Measurements from ENCODE around the gene RNF144A. TPM values are rescaled to one million over a fixed set of nuclear protein-coding genes. Genes with fewer than 3 reads are reported as not detected.

RNF144A gene
- total RNA-seq, 1 experiment from 2014 or later: 10.6 TPM

- Mint-ChIP-seq H3K4me3 (no peak overlapping the region), H3K9me3 (no peaks in the 10 kb centered on the region), H3K27me3 (ENCODE audit: low read depth) (peaks cover 19% of the 10 kb centered on the region), H3K36me3 (ENCODE audit: insufficient read depth in 1 of 3, low read depth in 3 of 3) (peaks cover 0 to 6% (median 3%) of the 10 kb centered on the region in 3 experiments; a peak in 5 of 7 replicates), H3K27ac (no peak overlapping the region), H3K4me1 (peaks cover 17 to 28% of the 10 kb centered on the region in 2 experiments)
- H3K14ac ChIP-seq (ENCODE audit: insufficient read depth, low read length): no peak overlapping the region
- DNase-seq: no peak
- no peak overlapping the region for H2AFZ ChIP-seq (ENCODE audit: low read length)
- no peak overlapping the region for H4K5ac ChIP-seq (ENCODE audit: insufficient read length, low read depth, low read length)
- no CpG with 5 or more reads among the region's 4 CpGs for WGBS (ENCODE audit: extremely low coverage, insufficient read length, low lambda C conversion rate)
- no peak overlapping the region for H4K8ac ChIP-seq (replicated peaks; ENCODE audit: insufficient read length, low read depth, low read length)
- H2BK120ac ChIP-seq (ENCODE audit: low read depth, low read length, poor library complexity, severe bottlenecking): no peak overlapping the region
- no peak overlapping the region for H2BK12ac ChIP-seq (ENCODE audit: insufficient read length, low read depth, low read length)
- no peak overlapping the region for H3K18ac ChIP-seq (ENCODE audit: insufficient read length, low read depth, low read length)
- H4K20me1 ChIP-seq (ENCODE audit: control insufficient read depth, insufficient read depth, insufficient read length): no peaks in the 10 kb centered on the region
- H3T11ph ChIP-seq (ENCODE audit: low read length): no peak overlapping the region
- H3K4me2 ChIP-seq (ENCODE audit: insufficient read depth, insufficient read length, low read length): no peak overlapping the region
- no peak overlapping the region for H2BK20ac ChIP-seq (ENCODE audit: low read depth, low read length, poor library complexity, severe bottlenecking)
- H3K4ac ChIP-seq (ENCODE audit: low read depth, low read length): no peak overlapping the region
- no peaks in the 10 kb centered on the region for H3K9me3 ChIP-seq (ENCODE audit: control insufficient read depth, low read depth, low read length)
- H3K56ac ChIP-seq (ENCODE audit: insufficient read length, low read depth, low read length): no peak overlapping the region
- H2BK15ac ChIP-seq (ENCODE audit: low read depth, low read length): no peak overlapping the region
- H3K23ac ChIP-seq (ENCODE audit: insufficient read length, low read depth, low read length): no peak overlapping the region
- no peak overlapping the region for H4K91ac ChIP-seq (ENCODE audit: insufficient read length, low read depth, low read length)
- no peak overlapping the region for H3K9ac ChIP-seq (ENCODE audit: extremely low read depth, insufficient read length, low read length)
- no peak overlapping the region for H3K27ac ChIP-seq (ENCODE audit: insufficient read length, low read depth, low read length)
- H3K79me1 ChIP-seq (ENCODE audit: insufficient read depth, low read depth, low read length, poor library complexity, severe bottlenecking): no peaks in the 10 kb centered on the region
- no peak overlapping the region for H2AK5ac ChIP-seq (ENCODE audit: insufficient read length, low read length)
- peaks cover 10% of the 10 kb centered on the region for H3K23me2 ChIP-seq (ENCODE audit: insufficient read length, low read depth, low read length, poor library complexity, severe bottlenecking)
- TF ChIP-seq, protein P1, sequence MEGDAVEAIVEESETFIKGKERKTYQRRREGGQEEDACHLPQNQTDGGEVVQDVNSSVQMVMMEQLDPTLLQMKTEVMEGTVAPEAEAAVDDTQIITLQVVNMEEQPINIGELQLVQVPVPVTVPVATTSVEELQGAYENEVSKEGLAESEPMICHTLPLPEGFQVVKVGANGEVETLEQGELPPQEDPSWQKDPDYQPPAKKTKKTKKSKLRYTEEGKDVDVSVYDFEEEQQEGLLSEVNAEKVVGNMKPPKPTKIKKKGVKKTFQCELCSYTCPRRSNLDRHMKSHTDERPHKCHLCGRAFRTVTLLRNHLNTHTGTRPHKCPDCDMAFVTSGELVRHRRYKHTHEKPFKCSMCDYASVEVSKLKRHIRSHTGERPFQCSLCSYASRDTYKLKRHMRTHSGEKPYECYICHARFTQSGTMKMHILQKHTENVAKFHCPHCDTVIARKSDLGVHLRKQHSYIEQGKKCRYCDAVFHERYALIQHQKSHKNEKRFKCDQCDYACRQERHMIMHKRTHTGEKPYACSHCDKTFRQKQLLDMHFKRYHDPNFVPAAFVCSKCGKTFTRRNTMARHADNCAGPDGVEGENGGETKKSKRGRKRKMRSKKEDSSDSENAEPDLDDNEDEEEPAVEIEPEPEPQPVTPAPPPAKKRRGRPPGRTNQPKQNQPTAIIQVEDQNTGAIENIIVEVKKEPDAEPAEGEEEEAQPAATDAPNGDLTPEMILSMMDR (conservative IDR thresholded peaks at IDR 0.05): no peak
- H3K4me1 ChIP-seq (ENCODE audit: insufficient read depth, low read length): 0 out of 2 replicates have a peak, but pooled peaks cover under 1% of the 10 kb centered on the region
- H3K79me2 ChIP-seq (ENCODE audit: insufficient read depth, low read length): no peaks in the 10 kb centered on the region
- no peak overlapping the region for H2BK5ac ChIP-seq (ENCODE audit: insufficient read length, low read length)
- no peaks in the 10 kb centered on the region for H3K27me3 ChIP-seq (ENCODE audit: insufficient read depth, low read length)
These were observed 3.5 kb downstream of the RNF144A start for GRCh38 chr2:6920743-6921064.

Measured in H9 (cell line).